Kasumi-1 (cell line): ENCODE results near the gene IFNL3.

Experiments
- DNase-seq, 2 experiments: peaks; one replicate each; lab custom pipeline; 2025; lab: John Stamatoyannopoulos, UW

IFNL3 gene

DNA sequence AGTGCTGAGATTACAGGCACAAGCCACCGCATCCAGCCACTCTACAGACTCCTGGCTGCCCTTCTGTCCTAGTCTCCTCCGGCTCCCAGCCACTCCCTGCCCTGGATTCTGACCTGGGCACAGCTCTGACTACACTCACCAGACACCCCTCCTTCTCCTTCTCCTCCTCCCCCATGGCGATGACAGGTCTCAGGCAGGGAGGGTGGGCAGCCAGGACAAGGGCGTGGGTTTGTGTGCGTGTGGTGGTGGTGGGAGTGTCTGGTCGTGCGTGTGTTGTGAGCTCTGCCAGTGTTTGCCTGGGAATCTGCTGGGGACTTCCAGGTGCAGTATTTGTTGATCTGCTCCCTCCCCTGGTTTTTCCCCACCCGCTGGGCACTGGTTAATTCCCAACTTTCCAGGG lies 51.0 kb downstream of the IFNL3 start:
- DNase-seq: no peak
